Caco-2 (cell line): Measurements from ENCODE around the gene CRIP1. TPM values are rescaled to one million over a fixed set of nuclear protein-coding genes. Genes with fewer than 3 reads are reported as not detected.

Experiments used
- BruUV-seq: library from RNA; stranded (reverse); fragments of 400-500 nt; replicated peaks from 2 replicates; lab custom pipeline; 2021; lab: Mats Ljungman, UMichigan
- CTCF ChIA-PET: fragments of 300-600 bp; sonication (Branson Sonifier 250); formaldehyde crosslinking; loops from one replicate; lab custom pipeline; 2022; ENCODE audit warnings: antibody characterized with exemption; lab: Charles Lee
- POLR2A ChIA-PET: fragments of 300-600 bp; sonication (Branson Sonifier 250); formaldehyde crosslinking; loops from one replicate; lab custom pipeline; 2022; ENCODE audit warnings: antibody characterized with exemption; lab: Charles Lee
- DNase-seq, 2 experiments: peaks; one replicate each; pipeline versions ENCODE4 v3.0.0 to v3.0.0-alpha.2; 2020 to 2022
- H3K27me3 ChIP-seq: replicated peaks from 2 replicates; pipeline ENCODE4 v1.6.0; 2011; ENCODE audit warnings: low read length; ENCODE audit not compliant: control insufficient read depth, insufficient read depth
- H3K36me3 ChIP-seq: 2 replicates; pipeline ENCODE4 v1.5.1; 2011; ENCODE audit warnings: low read length; ENCODE audit not compliant: control insufficient read depth, insufficient read depth
- H3K4me1 ChIP-seq: fragments of 250-450 bp; sonication (Bioruptor Pico); 2 replicates; pipeline ENCODE4 v1.5.1; 2020; ENCODE audit warnings: mild to moderate bottlenecking
- H3K4me3 ChIP-seq: 2 replicates; pipeline ENCODE4 v1.5.1; 2011; ENCODE audit warnings: low read depth, mild to moderate bottlenecking, control low read depth, low read length
- H3K9me3 ChIP-seq: fragments of 250-450 bp; sonication (Bioruptor Pico); 2 replicates; pipeline ENCODE4 v1.5.1; 2020; ENCODE audit warnings: mild to moderate bottlenecking, moderate library complexity
- H3K27ac Mint-ChIP-seq: one replicate; pipeline ENCODE4 v1.8.0; 2022; ENCODE audit warnings: mixed read lengths; ENCODE audit not compliant: unreplicated experiment
- H3K27me3 Mint-ChIP-seq: one replicate; pipeline ENCODE4 v1.8.0; 2022; ENCODE audit warnings: mixed read lengths; ENCODE audit not compliant: insufficient read depth, unreplicated experiment
- H3K36me3 Mint-ChIP-seq: one replicate; pipeline ENCODE4 v1.8.0; 2022; ENCODE audit warnings: mild to moderate bottlenecking, mixed read lengths; ENCODE audit not compliant: insufficient read depth, unreplicated experiment
- H3K4me1 Mint-ChIP-seq: one replicate; pipeline ENCODE4 v1.8.0; 2022; ENCODE audit warnings: low read depth, mixed read lengths; ENCODE audit not compliant: unreplicated experiment
- H3K4me3 Mint-ChIP-seq: one replicate; pipeline ENCODE4 v1.8.0; 2022; ENCODE audit warnings: mild to moderate bottlenecking, moderate library complexity, mixed read lengths; ENCODE audit not compliant: unreplicated experiment
- H3K9me3 Mint-ChIP-seq: one replicate; pipeline ENCODE4 v1.8.0; 2022; ENCODE audit warnings: mixed read lengths; ENCODE audit not compliant: unreplicated experiment
- CTCF ChIP-seq, 2 experiments: fragments of 200-600 bp in 1 of 2; IDR thresholded peaks; 1 replicate in 1 of 2; 2 replicates in 1 of 2; pipeline versions ENCODE4 v1.5.1 to v1.8.0; 2011 to 2022; ENCODE audit warnings: antibody characterized with exemption in 1 of 2, control low read depth in 1 of 2, inconsistent platforms in 1 of 2, low read depth in 1 of 2, low read length in 1 of 2, mild to moderate bottlenecking in 1 of 2, moderate library complexity in 1 of 2; ENCODE audit not compliant: insufficient read depth in 1 of 2, severe bottlenecking in 1 of 2, unreplicated experiment in 1 of 2
- intact Hi-C: fragments of 100-400 bp; cut with micrococcal nuclease; formaldehyde crosslinking; loops from one replicate; pipeline ENCODE4 v1.10.0; 2022; ENCODE audit not compliant: unreplicated experiment
- total RNA-seq: library from RNA; stranded (reverse); gene quantifications from 2 replicates; pipeline ENCODE4 v1.2.3, GENCODE V29; 2022

Gene CRIP1
- total RNA-seq, 1 experiment from 2014 or later, result 75.1 TPM

GRCh38 chr14:105467942-105468471, 18.7 kb upstream of the CRIP1 start:
- Histone ChIP-seq H3K4me3 (no peak overlapping the region), H3K27me3 (no peaks in the 10 kb centered on the region), H3K9me3 (no peaks in the 10 kb centered on the region), H3K4me1 (peaks cover 6% of the 10 kb centered on the region; the same call in 1 of the 2 replicates), H3K36me3 (no peaks in the 10 kb centered on the region; the same call in none of the 2 replicates)
- no peaks in the 10 kb centered on the region for H3K27me3 Mint-ChIP-seq
- H3K27ac Mint-ChIP-seq, result no peak overlapping the region
- no TSS peak for BruUV-seq
- no peak for DNase-seq
- no peak overlapping the region for H3K4me3 Mint-ChIP-seq
- peaks cover 31% of the 10 kb centered on the region for H3K36me3 Mint-ChIP-seq
- no peak for TF ChIP-seq CTCF (IDR thresholded peaks at IDR 0.05; ENCODE audit: insufficient read depth in 1 of 2, low read depth in 1 of 2, low read length in 1 of 2, severe bottlenecking in 1 of 2, unreplicated experiment in 1 of 2)
- no peaks in the 10 kb centered on the region for H3K9me3 Mint-ChIP-seq
- intact Hi-C loops, result no loop called here
- CTCF ChIA-PET, result no interaction called here
- POLR2A ChIA-PET, result no interaction called here
- H3K4me1 Mint-ChIP-seq, result no peaks in the 10 kb centered on the region

DNA sequence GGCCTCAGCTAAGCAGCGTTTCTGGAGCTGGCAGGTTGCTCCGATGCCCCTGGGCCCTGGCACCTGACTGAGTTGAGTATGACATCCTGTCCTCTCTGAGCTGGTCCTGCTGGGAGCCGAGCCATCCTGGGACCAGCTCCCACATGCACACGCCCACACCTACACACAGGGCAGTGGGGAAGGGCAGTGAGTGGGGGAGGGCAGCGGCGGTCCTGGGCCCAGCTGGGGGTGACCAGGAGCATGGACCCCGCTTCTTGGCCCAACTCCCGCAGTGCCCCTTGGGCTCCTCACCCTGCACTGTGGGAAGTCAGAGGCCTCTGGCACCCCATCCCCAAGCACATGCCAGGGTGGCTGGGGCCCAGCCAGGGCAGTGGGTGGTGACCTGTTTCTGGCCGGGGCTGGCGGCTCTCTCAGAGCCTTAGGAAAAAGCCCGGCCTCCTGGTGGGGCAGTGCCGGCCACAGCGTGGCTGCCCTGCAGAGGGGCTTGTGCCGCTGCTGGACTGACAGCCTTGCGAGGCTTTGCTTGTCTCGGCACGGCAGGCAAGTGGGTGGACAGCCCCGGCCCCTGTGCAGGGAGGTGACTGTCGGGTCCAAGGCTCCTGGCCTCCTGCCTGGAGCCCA, 18.0 kb upstream of the CRIP1 start:
- DNase-seq, result no peak
- no peak overlapping the region for H3K27ac Mint-ChIP-seq
- H3K4me1 Mint-ChIP-seq, result no peaks in the 10 kb centered on the region
- ChIA-PET CTCF (no interaction called here), POLR2A (no interaction called here)
- no peaks in the 10 kb centered on the region for H3K27me3 Mint-ChIP-seq
- H3K4me1 ChIP-seq, result peaks cover 10% of the 10 kb centered on the region
- peaks cover 25% of the 10 kb centered on the region for H3K36me3 Mint-ChIP-seq
- no peaks in the 10 kb centered on the region; the same call in none of the 2 replicates for H3K36me3 ChIP-seq
- intact Hi-C loops, result no loop called here
- TF ChIP-seq CTCF (IDR thresholded peaks at IDR 0.05; ENCODE audit: insufficient read depth in 1 of 2, low read depth in 1 of 2, low read length in 1 of 2, severe bottlenecking in 1 of 2, unreplicated experiment in 1 of 2), result no peak
- H3K9me3 ChIP-seq, result no peaks in the 10 kb centered on the region
- no peaks in the 10 kb centered on the region for H3K27me3 ChIP-seq
- H3K4me3 Mint-ChIP-seq, result no peak overlapping the region
- no peak overlapping the region for H3K4me3 ChIP-seq
- no TSS peak for BruUV-seq
- H3K9me3 Mint-ChIP-seq, result no peaks in the 10 kb centered on the region

GRCh38 chr14:105469456-105470349, 17.0 kb upstream of the CRIP1 start:
- intact Hi-C loops, result no loop called here
- Histone ChIP-seq H3K36me3 (no peaks in the 10 kb centered on the region; the same call in none of the 2 replicates), H3K9me3 (no peaks in the 10 kb centered on the region), H3K27me3 (no peaks in the 10 kb centered on the region), H3K4me1 (peaks cover 12% of the 10 kb centered on the region), H3K4me3 (no peak overlapping the region)
- POLR2A ChIA-PET, result no interaction called here
- Mint-ChIP-seq H3K27me3 (no peaks in the 10 kb centered on the region), H3K27ac (no peak overlapping the region), H3K4me1 (no peaks in the 10 kb centered on the region), H3K4me3 (no peak overlapping the region), H3K36me3 (peaks cover 20% of the 10 kb centered on the region), H3K9me3 (no peaks in the 10 kb centered on the region)
- DNase-seq, result no peak
- CTCF ChIA-PET, result interaction anchor here (3.0 kb wide), 1 partner anchor 20 kb away, joined by 16 read pairs; no protein-coding TSS in a partner anchor
- no peak for TF ChIP-seq CTCF (IDR thresholded peaks at IDR 0.05; ENCODE audit: insufficient read depth in 1 of 2, low read depth in 1 of 2, low read length in 1 of 2, severe bottlenecking in 1 of 2, unreplicated experiment in 1 of 2)
- BruUV-seq, result no TSS peak
